Astrocyte (in vitro differentiated cells and primary cell): ENCODE measurements around the gene RARB. TPM values are rescaled to one million over a fixed set of nuclear protein-coding genes. Genes with fewer than 3 reads are reported as not detected.
A peak's percentile ranks its signal among the peaks of the same experiment; 100 is the strongest.

Source experiments
- DNase-seq: peaks from one replicate; pipeline ENCODE4 v3.0.0-alpha.2; 2010; ENCODE audit warnings: low read depth
- FAIRE-seq: peaks from 2 replicates; lab custom pipeline; 2011; peaks lifted over from hg19 to GRCh38; lab: Jason Lieb, UNC
- H2AFZ ChIP-seq: 2 replicates; pipeline ENCODE4 v1.6.0; 2012; ENCODE audit warnings: low read depth, low read length, inconsistent platforms
- H3K27ac ChIP-seq: 2 replicates; pipeline ENCODE4 v1.5.1; 2011; ENCODE audit warnings: low read depth, low read length, inconsistent platforms
- H3K27me3 ChIP-seq: 2 replicates; pipeline ENCODE4 v1.6.0; 2011; ENCODE audit warnings: low read length, inconsistent platforms; ENCODE audit not compliant: insufficient read depth
- H3K36me3 ChIP-seq: 2 replicates; pipeline ENCODE4 v1.5.1; 2011; ENCODE audit warnings: low read length, inconsistent platforms; ENCODE audit not compliant: insufficient read depth
- H3K4me1 ChIP-seq: 2 replicates; pipeline ENCODE4 v1.5.1; 2011; ENCODE audit warnings: low read length, inconsistent platforms; ENCODE audit not compliant: insufficient read depth
- H3K4me2 ChIP-seq: 2 replicates; pipeline ENCODE4 v1.6.0; 2012; ENCODE audit warnings: low read length, inconsistent platforms
- H3K4me3 ChIP-seq: 2 replicates; pipeline ENCODE4 v1.5.1; 2011; ENCODE audit warnings: low read depth, mild to moderate bottlenecking, low read length, inconsistent platforms; ENCODE audit not compliant: insufficient read depth
- H3K79me2 ChIP-seq: 2 replicates; pipeline ENCODE4 v1.6.0; 2012; ENCODE audit warnings: mild to moderate bottlenecking, low read length, inconsistent platforms; ENCODE audit not compliant: insufficient read depth
- H3K9ac ChIP-seq: 2 replicates; pipeline ENCODE4 v1.6.0; 2012; ENCODE audit warnings: mild to moderate bottlenecking, low read length, inconsistent platforms
- H3K9me3 ChIP-seq: 2 replicates; pipeline ENCODE4 v1.5.1; 2012; ENCODE audit warnings: low read depth, mild to moderate bottlenecking, low read length, inconsistent platforms; ENCODE audit not compliant: insufficient read depth
- H4K20me1 ChIP-seq: 2 replicates; pipeline ENCODE4 v1.6.0; 2012; ENCODE audit warnings: low read length, inconsistent platforms; ENCODE audit not compliant: insufficient read depth
- H3K27ac Mint-ChIP-seq: one replicate; pipeline ENCODE4 v1.8.0; 2021; ENCODE audit warnings: mild to moderate bottlenecking, mixed read lengths; ENCODE audit not compliant: unreplicated experiment
- H3K27me3 Mint-ChIP-seq: one replicate; pipeline ENCODE4 v1.8.0; 2021; ENCODE audit warnings: low read depth, mixed read lengths; ENCODE audit not compliant: unreplicated experiment
- H3K36me3 Mint-ChIP-seq: one replicate; pipeline ENCODE4 v1.8.0; 2021; ENCODE audit warnings: low read depth, mixed read lengths; ENCODE audit not compliant: unreplicated experiment
- H3K4me1 Mint-ChIP-seq: one replicate; pipeline ENCODE4 v1.8.0; 2021; ENCODE audit warnings: low read depth, mixed read lengths; ENCODE audit not compliant: unreplicated experiment
- H3K4me3 Mint-ChIP-seq: one replicate; pipeline ENCODE4 v1.8.0; 2021; ENCODE audit warnings: mild to moderate bottlenecking, moderate library complexity, mixed read lengths; ENCODE audit not compliant: unreplicated experiment
- H3K9me3 Mint-ChIP-seq: one replicate; pipeline ENCODE4 v1.8.0; 2021; ENCODE audit warnings: mild to moderate bottlenecking, mixed read lengths; ENCODE audit not compliant: unreplicated experiment
- EZH2 ChIP-seq: IDR thresholded peaks from 2 replicates; pipeline ENCODE4 v1.6.1; 2012; ENCODE audit warnings: mild to moderate bottlenecking, low read length, inconsistent platforms; ENCODE audit not compliant: insufficient read depth
- total RNA-seq: library from RNA; stranded (reverse); gene quantifications from 2 replicates; pipeline ENCODE4 v1.2.1, GENCODE V29; 2021
- TF ChIP-seq, protein P1 (sequence below): IDR thresholded peaks from 2 replicates; pipeline ENCODE4 v1.5.1; 2011; ENCODE audit warnings: low read depth, mild to moderate bottlenecking, inconsistent platforms, low read length, moderate library complexity; ENCODE audit not compliant: insufficient read depth

Gene RARB
- total RNA-seq, 1 donor from 2014 or later = 0.27 TPM

GRCh38 chr3:25489858-25490593 is 62.0 kb downstream of the RARB start:
- Histone ChIP-seq H3K9me3 (no peaks in the 10 kb centered on the region), H3K4me2 (no peak overlapping the region), H2AFZ (no peak overlapping the region), H4K20me1 (no peaks in the 10 kb centered on the region), H3K4me3 (no peak overlapping the region), H3K36me3 (no peaks in the 10 kb centered on the region), H3K9ac (no peak overlapping the region), H3K4me1 (peaks cover 26% of the 10 kb centered on the region), H3K27ac (no peak overlapping the region), H3K27me3 (no peaks in the 10 kb centered on the region), H3K79me2 (peaks cover 54% of the 10 kb centered on the region)
- Mint-ChIP-seq H3K27ac (no peak overlapping the region), H3K36me3 (no peaks in the 10 kb centered on the region), H3K9me3 (peaks cover 48% of the 10 kb centered on the region), H3K4me1 (no peaks in the 10 kb centered on the region), H3K27me3 (no peaks in the 10 kb centered on the region), H3K4me3 (no peak overlapping the region)
- no peak for DNase-seq
- FAIRE-seq = no peak
- TF ChIP-seq, protein P1, sequence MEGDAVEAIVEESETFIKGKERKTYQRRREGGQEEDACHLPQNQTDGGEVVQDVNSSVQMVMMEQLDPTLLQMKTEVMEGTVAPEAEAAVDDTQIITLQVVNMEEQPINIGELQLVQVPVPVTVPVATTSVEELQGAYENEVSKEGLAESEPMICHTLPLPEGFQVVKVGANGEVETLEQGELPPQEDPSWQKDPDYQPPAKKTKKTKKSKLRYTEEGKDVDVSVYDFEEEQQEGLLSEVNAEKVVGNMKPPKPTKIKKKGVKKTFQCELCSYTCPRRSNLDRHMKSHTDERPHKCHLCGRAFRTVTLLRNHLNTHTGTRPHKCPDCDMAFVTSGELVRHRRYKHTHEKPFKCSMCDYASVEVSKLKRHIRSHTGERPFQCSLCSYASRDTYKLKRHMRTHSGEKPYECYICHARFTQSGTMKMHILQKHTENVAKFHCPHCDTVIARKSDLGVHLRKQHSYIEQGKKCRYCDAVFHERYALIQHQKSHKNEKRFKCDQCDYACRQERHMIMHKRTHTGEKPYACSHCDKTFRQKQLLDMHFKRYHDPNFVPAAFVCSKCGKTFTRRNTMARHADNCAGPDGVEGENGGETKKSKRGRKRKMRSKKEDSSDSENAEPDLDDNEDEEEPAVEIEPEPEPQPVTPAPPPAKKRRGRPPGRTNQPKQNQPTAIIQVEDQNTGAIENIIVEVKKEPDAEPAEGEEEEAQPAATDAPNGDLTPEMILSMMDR = no peak
- TF ChIP-seq EZH2 = no peak

- TF ChIP-seq, protein P1 = peak; percentile 22
- no peak for TF ChIP-seq EZH2
- no peaks in the 10 kb centered on the region for H4K20me1 ChIP-seq
- H3K36me3 ChIP-seq = no peaks in the 10 kb centered on the region
- no peaks in the 10 kb centered on the region for H3K27me3 ChIP-seq
- peak overlapping the region; percentile 65 for H3K4me2 ChIP-seq
- H3K9me3 ChIP-seq = no peaks in the 10 kb centered on the region
- no peak overlapping the region for H2AFZ ChIP-seq
- Mint-ChIP-seq H3K9me3 (peaks cover 61% of the 10 kb centered on the region), H3K27me3 (no peaks in the 10 kb centered on the region), H3K4me3 (no peak overlapping the region), H3K36me3 (peaks cover 3% of the 10 kb centered on the region), H3K4me1 (no peaks in the 10 kb centered on the region), H3K27ac (peak overlapping the region; percentile 12)
- peak overlapping the region; percentile 14 for H3K4me3 ChIP-seq
- H3K4me1 ChIP-seq = peaks cover 42% of the 10 kb centered on the region
- H3K79me2 ChIP-seq = peaks cover 45% of the 10 kb centered on the region
- DNase-seq (peak; percentile 77), FAIRE-seq (no peak)
- H3K9ac ChIP-seq = peak overlapping the region; percentile 71
- H3K27ac ChIP-seq = peak overlapping the region; percentile 94
Observed at GRCh38 chr3:25493246-25493645, 65.2 kb downstream of the RARB start.

- H3K27ac ChIP-seq = peak overlapping the region; percentile 94
- peaks cover 44% of the 10 kb centered on the region for H3K79me2 ChIP-seq
- H2AFZ ChIP-seq = no peak overlapping the region
- H3K36me3 ChIP-seq = no peaks in the 10 kb centered on the region
- H3K4me1 ChIP-seq = peaks cover 42% of the 10 kb centered on the region
- Mint-ChIP-seq H3K27ac (no peak overlapping the region), H3K9me3 (peaks cover 58% of the 10 kb centered on the region), H3K27me3 (no peaks in the 10 kb centered on the region), H3K4me3 (no peak overlapping the region), H3K4me1 (no peaks in the 10 kb centered on the region), H3K36me3 (peaks cover 3% of the 10 kb centered on the region)
- H4K20me1 ChIP-seq = no peaks in the 10 kb centered on the region
- peak overlapping the region; percentile 77 for H3K9ac ChIP-seq
- H3K4me3 ChIP-seq = no peak overlapping the region
- TF ChIP-seq EZH2 = no peak
- H3K9me3 ChIP-seq = no peaks in the 10 kb centered on the region
- H3K4me2 ChIP-seq = peak overlapping the region; percentile 78
- no peaks in the 10 kb centered on the region for H3K27me3 ChIP-seq
- DNase-seq = peak; percentile 96
- FAIRE-seq = peak; percentile 69
Observed at GRCh38 chr3:25493786-25494185, 65.7 kb downstream of the RARB start.
